Activated gamma-delta T cell treated with anti-CD3 and anti-CD28 coated beads, Interleukin-2, amount 50 U/mL, for 16 hours (primary cell): ENCODE measurements around the gene RDH14.

Experiments used
- DNase-seq: peaks from one replicate; pipeline ENCODE4 v3.0.0-alpha.2; 2020; ENCODE audit warnings: low read depth

RDH14 gene

DNA sequence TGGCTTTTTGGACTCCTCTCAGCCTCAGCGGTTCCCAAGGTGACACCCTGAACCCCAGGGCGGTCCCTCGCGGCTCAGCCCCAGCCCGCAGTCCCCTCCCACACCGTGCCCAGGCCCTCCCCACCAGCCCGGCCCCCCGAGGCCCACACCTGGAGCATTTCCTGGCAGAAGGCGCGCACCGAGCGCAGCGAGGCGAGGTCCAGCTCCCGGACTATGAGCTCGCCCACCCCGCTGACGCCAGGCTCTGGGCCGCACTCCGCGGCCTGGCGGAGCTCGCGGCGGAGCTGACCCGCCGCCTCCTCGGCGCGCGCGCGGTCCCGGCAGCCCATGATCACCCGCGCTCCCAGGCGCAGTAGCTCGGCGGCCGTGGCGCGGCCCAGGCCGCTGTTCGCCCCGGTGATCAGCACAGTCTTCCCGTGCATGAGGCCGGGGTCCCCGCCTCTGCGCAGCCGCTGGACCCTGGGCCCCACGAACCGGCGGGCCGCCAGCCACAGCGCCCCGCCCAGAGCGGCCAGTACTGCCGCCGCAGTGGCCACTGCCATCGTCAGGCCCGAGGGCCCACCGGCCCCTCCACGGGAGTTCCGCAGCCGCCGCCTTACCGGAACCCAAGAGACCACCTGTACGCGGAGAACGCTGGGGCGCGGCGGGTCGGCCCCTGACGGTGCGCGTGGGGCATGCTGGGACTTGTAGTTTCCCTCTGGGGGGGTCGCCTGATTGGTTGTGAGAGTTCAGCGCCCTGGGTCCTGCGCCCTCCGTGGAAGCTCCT, at the start of gene RDH14:
TSS of gene RDH14 (minus strand) at position 623 of the 766 bp plus-strand sequence. CDS start at position 542, 81 bp downstream.
- DNase-seq, result peak; percentile 89

- no peak for DNase-seq
These were observed 49.6 kb upstream of the RDH14 start for GRCh38 chr2:18610090-18610489.

GRCh38 chr2:18605115-18605514, 44.7 kb upstream of the RDH14 start:
- DNase-seq, result no peak

GRCh38 chr2:18604531-18604885, 44.1 kb upstream of the RDH14 start:
- DNase-seq, result no peak

DNA sequence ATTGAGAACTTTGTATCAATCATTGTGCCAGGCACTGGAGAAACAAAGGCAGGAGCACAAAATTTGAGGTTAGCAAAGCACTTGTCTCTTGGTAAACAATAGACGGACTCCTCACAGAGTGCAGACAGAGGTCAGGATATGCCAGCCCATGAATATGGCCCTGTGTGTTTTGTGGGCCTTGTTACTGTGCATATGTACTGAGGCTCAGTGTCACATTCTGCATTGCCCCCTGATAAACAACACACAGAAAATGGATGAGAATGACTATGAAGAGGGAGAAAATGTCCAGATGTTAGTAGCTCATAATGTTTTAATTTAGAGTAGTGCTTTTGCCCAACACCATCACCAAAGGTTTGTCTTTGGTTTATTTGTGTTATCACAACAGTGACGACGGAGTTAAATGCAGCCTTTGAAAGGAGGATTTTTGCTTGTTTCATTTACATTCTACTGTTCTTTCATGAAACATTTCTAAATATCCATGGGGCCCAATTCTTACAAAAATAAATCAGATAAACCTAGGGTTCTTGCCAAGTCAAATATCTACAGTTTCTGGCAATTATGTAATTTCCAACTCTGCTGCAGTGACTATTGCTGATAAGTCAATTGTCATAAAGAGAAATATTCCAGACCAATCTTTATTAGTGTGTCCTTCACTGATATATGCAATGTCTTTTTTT, 43.5 kb upstream of the RDH14 start:
- DNase-seq, result no peak

- no peak for DNase-seq
These were observed 41.8 kb upstream of the RDH14 start for GRCh38 chr2:18602298-18602697.

- DNase-seq, result no peak
These were observed 39.8 kb upstream of the RDH14 start for GRCh38 chr2:18600255-18600613.

DNA sequence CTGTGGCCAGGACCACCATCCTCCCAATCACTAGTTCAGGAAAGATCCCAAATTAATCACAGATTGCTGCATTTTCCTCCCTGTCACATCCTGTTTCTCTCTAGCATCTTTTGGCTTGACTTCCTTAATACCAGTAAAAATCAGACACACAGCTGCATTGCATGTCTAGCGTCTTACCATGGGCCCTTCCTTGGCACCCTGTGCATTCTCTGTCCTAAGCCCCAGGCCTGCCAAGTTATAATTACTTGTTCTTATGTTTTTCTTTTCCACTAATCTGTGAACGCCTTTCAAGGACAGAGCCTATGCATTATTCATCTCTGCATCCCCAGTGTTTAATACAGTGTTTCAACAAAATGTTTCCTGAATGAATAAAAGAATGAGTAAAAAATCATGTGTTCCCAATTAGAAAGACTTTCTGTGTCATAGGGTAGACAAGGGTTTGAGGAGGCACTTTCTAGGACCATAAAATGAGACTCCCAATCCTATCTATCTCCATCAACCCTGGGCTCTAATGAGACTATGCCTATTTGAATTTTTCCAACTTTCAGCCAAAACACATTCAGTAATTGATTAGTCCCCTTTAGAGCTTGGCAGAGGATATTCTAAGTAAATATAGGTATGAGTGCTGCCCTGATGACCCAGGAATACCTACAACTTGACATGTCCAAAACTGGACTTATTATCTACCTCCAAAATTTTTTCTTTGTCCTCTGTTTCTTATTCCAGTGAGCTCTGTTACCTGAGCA, 39.2 kb upstream of the RDH14 start:
- no peak for DNase-seq

DNA sequence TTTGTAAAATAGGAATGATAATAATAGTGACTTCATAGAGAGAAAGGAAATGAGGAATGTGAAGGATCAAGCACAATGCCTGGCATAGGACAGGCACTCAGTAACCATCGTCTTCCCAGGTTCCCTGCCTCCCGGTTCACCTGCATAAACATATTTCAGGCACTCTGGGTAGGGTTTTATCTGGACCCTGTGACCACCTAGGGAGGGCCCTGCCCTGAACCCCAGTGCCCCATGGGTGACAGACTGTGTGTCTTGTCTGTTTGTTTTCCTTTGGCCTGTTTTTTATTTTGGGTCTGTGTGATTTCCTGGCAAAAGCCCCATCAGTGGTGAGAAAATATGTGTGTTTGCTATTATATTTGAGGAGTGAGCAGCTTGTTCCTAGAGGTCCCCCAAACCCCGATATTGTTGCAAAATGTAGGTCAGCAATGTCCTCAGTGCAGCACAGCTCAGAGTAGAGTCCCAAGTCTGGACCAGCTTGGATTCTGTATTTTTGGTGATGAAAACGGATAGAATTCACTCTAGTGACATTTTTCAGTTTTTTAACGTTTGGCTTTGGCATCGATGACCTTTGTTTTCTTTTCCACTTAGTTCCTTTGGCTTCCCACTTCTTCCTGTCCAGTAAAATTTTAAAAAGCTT, 38.5 kb upstream of the RDH14 start:
- no peak for DNase-seq

DNA sequence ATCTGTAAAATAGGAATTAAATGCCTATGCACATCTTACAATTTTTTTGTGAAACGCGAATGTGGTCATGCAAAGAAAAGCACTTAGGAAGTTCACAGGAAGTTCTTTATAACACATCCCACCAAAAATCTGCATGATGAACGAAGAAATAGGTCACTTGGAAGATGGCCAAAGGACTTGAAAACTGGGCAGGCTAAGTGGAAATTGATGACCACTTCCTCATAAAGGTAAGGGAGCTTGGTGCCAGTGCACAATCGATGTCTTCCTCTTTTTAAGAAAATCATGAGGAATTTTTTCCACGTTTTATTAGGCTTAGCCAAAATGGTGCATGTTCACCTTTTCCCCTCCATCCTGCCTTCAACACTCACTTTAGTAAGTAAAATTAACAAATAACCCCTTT, 37.2 kb upstream of the RDH14 start:
- DNase-seq, result no peak

DNA sequence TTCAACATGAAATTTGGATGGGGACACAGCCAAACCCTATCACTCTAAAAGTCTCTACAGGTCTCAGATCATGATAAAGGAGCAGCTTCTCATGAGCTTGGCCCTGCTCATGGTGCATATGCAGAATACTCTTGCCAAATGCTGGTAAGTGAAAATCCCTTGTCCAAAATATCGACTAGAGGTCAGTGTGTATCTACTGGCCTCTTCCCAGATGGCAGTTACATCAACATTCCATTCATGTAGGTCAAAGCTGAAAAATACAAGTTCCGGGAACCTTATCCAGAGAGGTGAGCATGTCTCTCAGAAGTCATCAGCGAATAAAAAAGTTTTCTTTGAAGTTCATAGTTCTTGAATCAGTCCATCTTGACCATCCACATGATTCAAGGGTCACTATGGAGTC, 36.5 kb upstream of the RDH14 start:
- DNase-seq, result no peak

DNA sequence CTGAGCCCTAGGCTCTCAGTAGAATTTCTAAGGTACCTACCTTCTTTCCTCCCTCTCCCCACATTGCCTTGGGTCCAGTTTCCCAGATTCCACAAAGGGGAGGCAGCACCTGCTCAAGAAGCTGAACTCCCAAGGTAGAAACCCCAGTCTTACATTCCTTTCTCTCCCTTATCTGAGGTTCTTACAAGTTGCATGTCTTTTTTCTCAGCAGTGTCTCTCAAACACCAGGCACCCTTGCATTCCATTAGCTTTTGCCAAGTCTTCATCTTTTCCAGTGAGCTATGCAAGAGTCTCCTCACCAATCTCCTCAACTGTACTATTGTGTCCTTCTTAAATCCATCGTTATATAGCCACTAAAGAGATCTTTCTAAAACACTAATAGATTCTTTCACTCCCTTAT, 33.0 kb upstream of the RDH14 start:
- no peak for DNase-seq

GRCh38 chr2:18592372-18592771, 31.9 kb upstream of the RDH14 start:
- DNase-seq, result no peak

GRCh38 chr2:18589354-18589753, 28.9 kb upstream of the RDH14 start, which contains the start of gene NT5C1B:
Gene NT5C1B (minus strand): TSS chr2:18589569. CDS start chr2:18589468, 101 bp downstream.
- no peak for DNase-seq

- DNase-seq, result no peak
These were observed 28.3 kb upstream of the RDH14 start for GRCh38 chr2:18588802-18589201.

DNA sequence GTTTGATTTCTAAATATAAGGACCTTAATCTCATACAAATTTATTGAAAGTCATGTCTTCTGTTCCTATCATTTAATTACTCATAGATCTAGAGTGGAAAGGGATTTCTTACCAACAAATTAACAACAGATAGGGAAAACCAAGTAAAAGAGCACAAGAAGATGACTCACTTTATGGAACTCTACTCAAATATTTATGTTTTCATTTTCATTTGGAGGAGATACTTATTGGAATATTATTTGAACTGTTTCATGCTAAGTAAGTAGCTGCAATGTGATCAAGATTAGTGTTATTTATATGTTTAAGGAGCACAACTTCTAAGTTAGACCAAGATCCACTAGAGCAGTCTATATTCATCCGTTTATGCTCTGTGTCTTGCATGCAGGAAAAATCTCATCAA, 27.6 kb upstream of the RDH14 start:
- DNase-seq, result no peak

- no peak for DNase-seq
These were observed 25.1 kb upstream of the RDH14 start for GRCh38 chr2:18585526-18585925.

- DNase-seq, result no peak
These were observed 24.1 kb upstream of the RDH14 start for GRCh38 chr2:18584608-18584954.

DNA sequence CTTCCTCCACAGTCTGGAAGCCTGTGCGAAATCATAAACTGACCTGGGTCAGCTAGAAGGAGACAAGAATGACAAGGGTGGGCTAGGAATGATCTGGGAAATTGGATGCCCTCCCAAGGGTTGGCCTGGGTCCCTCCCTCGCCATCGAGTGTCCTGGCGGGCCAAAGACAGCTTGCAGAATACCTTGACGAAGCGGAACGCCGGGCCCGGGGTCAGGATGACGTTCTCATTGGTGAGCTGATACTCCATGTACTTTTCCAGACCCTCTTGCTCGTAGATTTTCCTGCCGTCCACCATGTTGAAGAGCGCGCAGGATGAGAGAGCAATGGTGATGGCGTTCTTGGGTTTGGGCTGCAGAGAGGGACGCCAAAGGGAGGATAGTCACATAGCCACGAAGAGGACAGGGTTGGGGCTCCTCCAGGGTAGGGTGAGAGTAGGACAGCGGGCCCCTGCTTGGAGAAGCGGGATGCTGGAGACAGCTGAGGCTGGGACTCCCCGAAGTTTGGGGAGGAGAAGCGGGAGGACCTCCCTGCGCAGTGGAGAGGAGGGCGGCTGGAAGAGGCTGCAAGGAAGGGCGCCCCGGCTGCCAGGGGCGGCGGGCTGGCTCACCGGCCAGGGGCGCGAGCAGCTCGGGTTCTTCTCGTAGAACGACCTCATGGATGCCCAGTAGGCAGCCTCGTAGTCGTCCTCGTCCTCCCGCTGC, 23.6 kb upstream of the RDH14 start:
- no peak for DNase-seq

GRCh38 chr2:18580606-18581005, 20.2 kb upstream of the RDH14 start:
- no peak for DNase-seq

- no peak for DNase-seq
These were observed 17.6 kb upstream of the RDH14 start for GRCh38 chr2:18578033-18578432.

GRCh38 chr2:18566145-18566769, 5.8 kb upstream of the RDH14 start:
- DNase-seq, result no peak
